Nephron (organoid): ENCODE data around the gene RAB23.
A peak's percentile ranks its signal among the peaks of the same experiment; 100 is the strongest.

ENCODE experiments used
- H3K27ac Mint-ChIP-seq, 3 experiments: 2 replicates each; pipeline ENCODE4 v1.8.0; 2020; ENCODE audit warnings: mixed read lengths in 3 of 3, mild to moderate bottlenecking in 2 of 3, moderate library complexity in 1 of 3
- H3K27me3 Mint-ChIP-seq: 2 replicates; pipeline ENCODE4 v1.8.0; 2021; ENCODE audit warnings: low read depth, mild to moderate bottlenecking, moderate library complexity, mixed read lengths
- H3K36me3 Mint-ChIP-seq: 2 replicates; pipeline ENCODE4 v1.8.0; 2020; ENCODE audit warnings: low read depth, mixed read lengths
- H3K4me1 Mint-ChIP-seq: 2 replicates; pipeline ENCODE4 v1.8.0; 2020; ENCODE audit warnings: mixed read lengths
- H3K4me3 Mint-ChIP-seq, 3 experiments: 2 replicates each; pipeline ENCODE4 v1.8.0; 2020; ENCODE audit warnings: mild to moderate bottlenecking in 3 of 3, mixed read lengths in 3 of 3, moderate library complexity in 2 of 3
- H3K9me3 Mint-ChIP-seq: 2 replicates; pipeline ENCODE4 v1.8.0; 2020; ENCODE audit warnings: mixed read lengths
- CTCF ChIP-seq, 3 experiments: fragments of 200-600 bp; sonication (generic); IDR thresholded peaks; one replicate each; pipeline ENCODE4 v1.5.0; 2021; ENCODE audit warnings: antibody characterized with exemption in 3 of 3; ENCODE audit not compliant: unreplicated experiment in 3 of 3

RAB23 gene

GRCh38 chr6:57209030-57209429 is 13.1 kb downstream of the RAB23 start:
- H3K27me3 Mint-ChIP-seq, result no peaks in the 10 kb centered on the region
- H3K4me1 Mint-ChIP-seq, result peaks cover 5% of the 10 kb centered on the region
- TF ChIP-seq CTCF (IDR thresholded peaks at IDR 0.05; ENCODE audit: unreplicated experiment in 3 of 3), result no peak
- no peaks in the 10 kb centered on the region for H3K9me3 Mint-ChIP-seq
- H3K4me3 Mint-ChIP-seq, result no peak overlapping the region
- no peak overlapping the region for H3K27ac Mint-ChIP-seq
- H3K36me3 Mint-ChIP-seq, result peaks cover 10% of the 10 kb centered on the region

- H3K4me3 Mint-ChIP-seq, result no peak overlapping the region
- TF ChIP-seq CTCF (IDR thresholded peaks at IDR 0.05; ENCODE audit: unreplicated experiment in 3 of 3), result no peak
- H3K36me3 Mint-ChIP-seq, result peaks cover 5% of the 10 kb centered on the region
- no peak overlapping the region for H3K27ac Mint-ChIP-seq
- no peaks in the 10 kb centered on the region for H3K27me3 Mint-ChIP-seq
- H3K9me3 Mint-ChIP-seq, result no peaks in the 10 kb centered on the region
- peaks cover 5% of the 10 kb centered on the region for H3K4me1 Mint-ChIP-seq
Observed at GRCh38 chr6:57207872-57208271, 14.2 kb downstream of the RAB23 start.

GRCh38 chr6:57207141-57207540 is 15.0 kb downstream of the RAB23 start:
- Mint-ChIP-seq H3K9me3 (no peaks in the 10 kb centered on the region), H3K27me3 (no peaks in the 10 kb centered on the region), H3K27ac (no peak overlapping the region), H3K4me1 (peaks cover 5% of the 10 kb centered on the region), H3K4me3 (no peak overlapping the region), H3K36me3 (peaks cover 5% of the 10 kb centered on the region)
- TF ChIP-seq CTCF (IDR thresholded peaks at IDR 0.05; ENCODE audit: unreplicated experiment in 3 of 3), result no peak

GRCh38 chr6:57205550-57206328 is 16.4 kb downstream of the RAB23 start:
- H3K4me3 Mint-ChIP-seq, result no peak overlapping the region
- peaks cover 9% of the 10 kb centered on the region for H3K36me3 Mint-ChIP-seq
- H3K9me3 Mint-ChIP-seq, result no peaks in the 10 kb centered on the region
- H3K4me1 Mint-ChIP-seq, result peaks cover 9% of the 10 kb centered on the region
- H3K27ac Mint-ChIP-seq, result peak overlapping the region in 2 of 3 experiments; percentile 6 to 24
- no peaks in the 10 kb centered on the region for H3K27me3 Mint-ChIP-seq
- TF ChIP-seq CTCF (IDR thresholded peaks at IDR 0.05; ENCODE audit: unreplicated experiment in 3 of 3), result no peak

GRCh38 chr6:57201718-57202117 is 20.4 kb downstream of the RAB23 start:
- Mint-ChIP-seq H3K4me3 (no peak overlapping the region), H3K27me3 (no peaks in the 10 kb centered on the region)

More at GRCh38 chr6:57201718-57202117, 20.4 kb downstream of the RAB23 start:
- no peaks in the 10 kb centered on the region for H3K9me3 Mint-ChIP-seq
- H3K4me1 Mint-ChIP-seq, result peaks cover 18% of the 10 kb centered on the region
- peaks cover 22% of the 10 kb centered on the region for H3K36me3 Mint-ChIP-seq
- no peak for TF ChIP-seq CTCF (IDR thresholded peaks at IDR 0.05; ENCODE audit: unreplicated experiment in 3 of 3)
- H3K27ac Mint-ChIP-seq, result peak overlapping the region in 1 of 3 experiments; percentile 13
